Tibial nerve (tissue), 4 donors: ENCODE measurements around the gene NUP93. TPM values are rescaled to one million over a fixed set of nuclear protein-coding genes. Genes with fewer than 3 reads are reported as not detected.

ENCODE experiments used
- DNase-seq, 2 donors: peaks; one replicate each; pipeline ENCODE4 v3.0.0-alpha.2; 2019; ENCODE audit warnings: low spot score in 2 of 2
- H3K27ac ChIP-seq, 4 donors: fragments of 200-600 bp; sonication (generic) in 3 of 4; one replicate each; pipeline ENCODE4 v1.5.1; 2017 to 2019; ENCODE audit warnings: mild to moderate bottlenecking in 1 of 4
- H3K27me3 ChIP-seq, 2 donors: fragments of 200-600 bp; sonication (generic) in 1 of 2; one replicate each; pipeline versions ENCODE4 v1.5.1 to v1.6.0; 2017 to 2019
- H3K36me3 ChIP-seq, 3 donors: fragments of 200-600 bp; sonication (generic); one replicate each; pipeline ENCODE4 v1.5.1; 2018 to 2019
- H3K4me1 ChIP-seq, 4 donors: fragments of 200-600 bp; sonication (generic) in 3 of 4; one replicate each; pipeline ENCODE4 v1.5.1; 2017 to 2019
- H3K4me3 ChIP-seq, 4 donors: fragments of 200-600 bp; sonication (generic) in 3 of 4; one replicate each; pipeline ENCODE4 v1.5.1; 2017 to 2019; ENCODE audit warnings: mild to moderate bottlenecking in 1 of 4, moderate library complexity in 1 of 4
- H3K9me3 ChIP-seq, 4 donors: fragments of 200-600 bp; sonication (generic) in 3 of 4; one replicate each; pipeline ENCODE4 v1.5.1; 2017 to 2019
- EP300 ChIP-seq, 2 donors: sonication (generic); formaldehyde crosslinking; IDR thresholded peaks; one replicate each; pipeline ENCODE4 v1.6.1; 2017; ENCODE audit warnings: antibody characterized with exemption in 2 of 2, mild to moderate bottlenecking in 1 of 2
- POLR2A ChIP-seq, 2 donors: fragments of 450-650 bp; IDR thresholded peaks; one replicate each; pipeline ENCODE4 v1.6.1; 2017; ENCODE audit warnings: antibody characterized with exemption in 2 of 2, mild to moderate bottlenecking in 2 of 2, moderate library complexity in 2 of 2
- WGBS, 2 donors: methylation state at CpG; one replicate each; pipeline ENCODE4 v1.1.5; 2018; 5-methylcytosine and 5-hydroxymethylcytosine counted together
- total RNA-seq, 4 donors: library from RNA; depleted of rRNA; stranded (reverse); fragments of >200 nt; gene quantifications; one replicate each; pipeline ENCODE4 v1.1.0, GENCODE V29; 2016
- TF ChIP-seq, protein P1 (sequence below), 5 experiments: fragments of 200-600 bp in 3 of 5; fragments of 450-650 bp in 2 of 5; sonication (generic) in 3 of 5; IDR thresholded peaks; one replicate each; pipeline ENCODE4 v1.5.1; 2016 to 2019; ENCODE audit warnings: antibody characterized with exemption in 5 of 5, mild to moderate bottlenecking in 3 of 5, moderate library complexity in 2 of 5

NUP93 gene
- total RNA-seq, 4 donors from 2014 or later = 27.6 to 65.7 (median 43.8) TPM

DNA sequence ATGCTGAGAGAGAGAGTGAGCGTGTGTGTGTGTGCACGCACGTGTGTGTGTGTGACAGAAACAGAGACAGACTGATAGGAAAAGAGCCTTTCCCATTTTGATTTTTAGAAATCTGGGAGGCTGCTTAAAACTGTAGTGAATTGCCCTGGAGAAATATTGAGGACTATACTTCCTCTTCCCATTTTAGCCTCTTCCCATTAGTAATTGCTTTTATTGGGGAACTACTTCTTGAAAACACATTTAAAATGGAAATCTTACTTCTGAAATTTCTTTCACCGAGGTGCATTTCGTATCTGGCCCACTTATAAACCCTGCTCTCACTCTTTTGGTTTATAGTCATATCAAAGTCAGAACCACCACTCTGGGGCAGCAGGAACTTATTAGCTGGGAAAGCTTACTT, 47.1 kb downstream of the NUP93 start:
- H3K4me1 ChIP-seq = peaks cover 0 to 11% (median 0%) of the 10 kb centered on the region in 4 donors
- no peak for DNase-seq
- WGBS, 2 donors = 61 to 70% methylated on average over 5 of the region's 5 CpGs
- no peak overlapping the region for H3K27ac ChIP-seq
- TF ChIP-seq EP300 (IDR thresholded peaks at IDR 0.05) = no peak
- TF ChIP-seq, protein P1, sequence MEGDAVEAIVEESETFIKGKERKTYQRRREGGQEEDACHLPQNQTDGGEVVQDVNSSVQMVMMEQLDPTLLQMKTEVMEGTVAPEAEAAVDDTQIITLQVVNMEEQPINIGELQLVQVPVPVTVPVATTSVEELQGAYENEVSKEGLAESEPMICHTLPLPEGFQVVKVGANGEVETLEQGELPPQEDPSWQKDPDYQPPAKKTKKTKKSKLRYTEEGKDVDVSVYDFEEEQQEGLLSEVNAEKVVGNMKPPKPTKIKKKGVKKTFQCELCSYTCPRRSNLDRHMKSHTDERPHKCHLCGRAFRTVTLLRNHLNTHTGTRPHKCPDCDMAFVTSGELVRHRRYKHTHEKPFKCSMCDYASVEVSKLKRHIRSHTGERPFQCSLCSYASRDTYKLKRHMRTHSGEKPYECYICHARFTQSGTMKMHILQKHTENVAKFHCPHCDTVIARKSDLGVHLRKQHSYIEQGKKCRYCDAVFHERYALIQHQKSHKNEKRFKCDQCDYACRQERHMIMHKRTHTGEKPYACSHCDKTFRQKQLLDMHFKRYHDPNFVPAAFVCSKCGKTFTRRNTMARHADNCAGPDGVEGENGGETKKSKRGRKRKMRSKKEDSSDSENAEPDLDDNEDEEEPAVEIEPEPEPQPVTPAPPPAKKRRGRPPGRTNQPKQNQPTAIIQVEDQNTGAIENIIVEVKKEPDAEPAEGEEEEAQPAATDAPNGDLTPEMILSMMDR (IDR thresholded peaks at IDR 0.05) = no peak
- TF ChIP-seq POLR2A (IDR thresholded peaks at IDR 0.05) = no peak
- H3K4me3 ChIP-seq = no peak overlapping the region
- H3K36me3 ChIP-seq = no peaks in the 10 kb centered on the region
- no peaks in the 10 kb centered on the region for H3K9me3 ChIP-seq
- no peaks in the 10 kb centered on the region for H3K27me3 ChIP-seq

DNA sequence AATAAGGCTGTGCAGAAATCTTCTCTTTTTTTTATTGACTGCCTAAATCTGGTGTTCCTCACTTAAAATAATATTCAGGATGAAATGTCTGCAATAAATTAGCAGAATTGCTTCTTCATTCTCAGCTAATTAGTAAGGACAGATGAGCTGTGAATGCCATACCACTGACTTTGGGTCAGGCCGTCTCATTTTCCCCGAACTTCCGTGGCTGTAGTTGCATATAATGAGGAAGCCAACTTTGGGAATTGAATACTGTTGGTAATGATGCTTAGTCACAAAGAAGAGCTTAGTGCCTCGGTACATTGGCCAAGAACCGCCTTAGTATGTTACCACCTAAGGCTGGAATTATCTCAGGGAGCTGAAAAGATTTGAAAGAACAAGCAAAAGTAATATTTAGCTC, 47.6 kb downstream of the NUP93 start:
- no peaks in the 10 kb centered on the region for H3K9me3 ChIP-seq
- no peak overlapping the region for H3K27ac ChIP-seq
- no peaks in the 10 kb centered on the region for H3K36me3 ChIP-seq
- DNase-seq = no peak
- peaks cover 0 to 10% (median 0%) of the 10 kb centered on the region in 4 donors for H3K4me1 ChIP-seq
- 79 to 84% methylated on average over 5 of the region's 5 CpGs for WGBS, 2 donors
- TF ChIP-seq, protein P1 (IDR thresholded peaks at IDR 0.05) = no peak
- TF ChIP-seq POLR2A (IDR thresholded peaks at IDR 0.05) (no peak), EP300 (IDR thresholded peaks at IDR 0.05) (no peak)
- H3K27me3 ChIP-seq = no peaks in the 10 kb centered on the region
- H3K4me3 ChIP-seq = no peak overlapping the region

GRCh38 chr16:56779906-56780305, 50.0 kb downstream of the NUP93 start:
- no peaks in the 10 kb centered on the region for H3K36me3 ChIP-seq
- no peak for DNase-seq
- TF ChIP-seq, protein P1 (IDR thresholded peaks at IDR 0.05) = no peak
- TF ChIP-seq POLR2A (IDR thresholded peaks at IDR 0.05) (no peak), EP300 (IDR thresholded peaks at IDR 0.05) (no peak)
- no peaks in the 10 kb centered on the region for H3K9me3 ChIP-seq
- H3K4me3 ChIP-seq = no peak overlapping the region
- WGBS, 2 donors = 29 to 43% methylated on average over 1 of the region's 1 CpG
- H3K27ac ChIP-seq = no peak overlapping the region
- peaks cover 0 to 10% (median 0%) of the 10 kb centered on the region in 4 donors for H3K4me1 ChIP-seq
- no peaks in the 10 kb centered on the region for H3K27me3 ChIP-seq

DNA sequence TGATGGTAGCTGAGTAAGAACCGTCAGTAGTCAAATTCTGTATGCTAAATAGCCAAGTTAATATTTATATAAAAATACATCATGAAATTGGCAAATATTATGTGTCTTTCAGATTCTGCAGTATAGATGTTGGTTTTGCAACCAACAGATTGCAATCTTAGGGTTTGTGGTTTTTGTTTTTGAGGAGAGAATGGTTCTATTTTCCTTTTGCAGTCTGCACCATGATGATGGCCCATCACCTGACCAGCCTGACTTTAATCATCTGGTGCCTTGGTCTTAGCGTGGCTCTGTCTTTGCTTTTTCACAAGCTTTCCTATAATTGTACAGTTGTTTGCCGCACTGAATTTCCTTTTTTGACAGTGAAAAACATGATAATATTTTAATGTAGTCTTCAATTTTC, 50.7 kb downstream of the NUP93 start:
- peaks cover 0 to 10% (median 0%) of the 10 kb centered on the region in 4 donors for H3K4me1 ChIP-seq
- no peak for DNase-seq
- no peak overlapping the region for H3K27ac ChIP-seq
- 89 to 91% methylated on average over 3 of the region's 3 CpGs for WGBS, 2 donors
- no peaks in the 10 kb centered on the region for H3K9me3 ChIP-seq
- H3K4me3 ChIP-seq = no peak overlapping the region
- no peaks in the 10 kb centered on the region for H3K27me3 ChIP-seq
- TF ChIP-seq POLR2A (IDR thresholded peaks at IDR 0.05) (no peak), EP300 (IDR thresholded peaks at IDR 0.05) (no peak)
- TF ChIP-seq, protein P1 (IDR thresholded peaks at IDR 0.05) = no peak
- no peaks in the 10 kb centered on the region for H3K36me3 ChIP-seq

DNA sequence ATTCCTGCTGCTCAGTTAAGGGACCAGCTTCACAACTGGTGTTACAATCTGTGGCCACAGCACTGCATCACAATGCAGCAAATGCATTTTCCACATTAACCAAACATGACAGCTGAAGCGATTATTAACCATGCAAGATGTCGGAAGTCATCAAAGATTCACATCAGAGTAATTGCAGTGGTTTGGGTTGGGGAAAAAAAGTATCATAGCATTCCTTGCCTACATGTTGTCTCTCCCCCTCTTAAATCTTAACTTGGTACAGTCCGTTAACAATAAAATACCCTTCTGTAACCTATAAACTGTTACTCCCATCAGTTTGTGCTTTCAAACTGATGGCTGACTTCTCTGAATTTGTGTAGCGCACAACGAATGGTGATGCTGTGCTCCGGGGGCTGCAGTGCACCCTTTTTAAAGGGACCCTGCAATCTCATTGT, 51.6 kb downstream of the NUP93 start:
- no peak for DNase-seq
- TF ChIP-seq EP300 (IDR thresholded peaks at IDR 0.05) (no peak), POLR2A (IDR thresholded peaks at IDR 0.05) (no peak)
- TF ChIP-seq, protein P1 (IDR thresholded peaks at IDR 0.05) = no peak
- peaks cover 0 to 4% (median 0%) of the 10 kb centered on the region in 4 donors for H3K4me1 ChIP-seq
- no peak overlapping the region for H3K4me3 ChIP-seq
- no peaks in the 10 kb centered on the region for H3K36me3 ChIP-seq
- no peaks in the 10 kb centered on the region for H3K27me3 ChIP-seq
- H3K27ac ChIP-seq = no peak overlapping the region
- H3K9me3 ChIP-seq = no peaks in the 10 kb centered on the region
- 66 to 78% methylated on average over 6 of the region's 6 CpGs for WGBS, 2 donors
